Measurements from ENCODE around the gene PPP4R1.
"Not testable (repeated sequence)": the region's sequence is repeated elsewhere in the genome, so short reads cannot be mapped to it uniquely, and the experiment has no call there.

PPP4R1 gene

GRCh38 chr18:9653390-9653789, 39.0 kb upstream of the PPP4R1 start:
- no peak for TF ChIP-seq CTCF (IDR thresholded peaks at IDR 0.05; ENCODE audit: low read depth, low read length)
- DNase-seq (ENCODE audit: low read depth in 2 of 2) = peak; percentile 47 to 55
- no peak overlapping the region for H3K4me3 ChIP-seq (replicated peaks in 1 of 2; ENCODE audit: low read depth in 2 of 2, low read length in 2 of 2)

GRCh38 chr18:9649164-9649540, 34.8 kb upstream of the PPP4R1 start:
- TF ChIP-seq CTCF (IDR thresholded peaks at IDR 0.05; ENCODE audit: low read depth, low read length) = no peak
- DNase-seq (ENCODE audit: low read depth in 2 of 2) = no peak
- no peak overlapping the region for H3K4me3 ChIP-seq (replicated peaks in 1 of 2; ENCODE audit: low read depth in 2 of 2, low read length in 2 of 2)

- TF ChIP-seq CTCF (IDR thresholded peaks at IDR 0.05; ENCODE audit: low read depth, low read length) = no peak
- no peak for DNase-seq (ENCODE audit: low read depth in 2 of 2)
- no peak overlapping the region for H3K4me3 ChIP-seq (replicated peaks in 1 of 2; ENCODE audit: low read depth in 2 of 2, low read length in 2 of 2)
Observed at GRCh38 chr18:9648431-9649163, 34.2 kb upstream of the PPP4R1 start.

- TF ChIP-seq CTCF (IDR thresholded peaks at IDR 0.05; ENCODE audit: low read depth, low read length) = no peak
- peak; percentile 44 to 58 for DNase-seq (ENCODE audit: low read depth in 2 of 2)
- H3K4me3 ChIP-seq (replicated peaks in 1 of 2; ENCODE audit: low read depth in 2 of 2, low read length in 2 of 2) = no peak overlapping the region
Observed at GRCh38 chr18:9647496-9648323, 33.4 kb upstream of the PPP4R1 start.

- H3K4me3 ChIP-seq (replicated peaks in 1 of 2; ENCODE audit: low read depth in 2 of 2, low read length in 2 of 2) = no peak overlapping the region
- TF ChIP-seq CTCF (IDR thresholded peaks at IDR 0.05; ENCODE audit: low read depth, low read length) = no peak
- DNase-seq (ENCODE audit: low read depth in 2 of 2) = peak; percentile 98 to 99
Observed at GRCh38 chr18:9643549-9643948, 29.2 kb upstream of the PPP4R1 start.

GRCh38 chr18:9642799-9643462, 28.6 kb upstream of the PPP4R1 start:
- DNase-seq (ENCODE audit: low read depth in 2 of 2) = peak; percentile 26 to 38
- TF ChIP-seq CTCF (IDR thresholded peaks at IDR 0.05; ENCODE audit: low read depth, low read length) = no peak
- no peak overlapping the region for H3K4me3 ChIP-seq (replicated peaks in 1 of 2; ENCODE audit: low read depth in 2 of 2, low read length in 2 of 2)

- not testable (repeated sequence) for DNase-seq (ENCODE audit: low read depth in 2 of 2); H3K4me3 ChIP-seq (replicated peaks in 1 of 2; ENCODE audit: low read depth in 2 of 2, low read length in 2 of 2)
Observed at GRCh38 chr18:9641081-9641480, 26.7 kb upstream of the PPP4R1 start.

Data from cardiac fibroblast (primary cell).